Measurements from ENCODE around the gene CORO2A. TPM values are rescaled to one million over a fixed set of nuclear protein-coding genes. Genes with fewer than 3 reads are reported as not detected.
"Not testable (repeated sequence)": the region's sequence is repeated elsewhere in the genome, so short reads cannot be mapped to it uniquely, and the experiment has no call there.

Gene CORO2A
- polyA plus RNA-seq, 5 donors: 7.4 to 10.0 (median 8.8) TPM

DNA sequence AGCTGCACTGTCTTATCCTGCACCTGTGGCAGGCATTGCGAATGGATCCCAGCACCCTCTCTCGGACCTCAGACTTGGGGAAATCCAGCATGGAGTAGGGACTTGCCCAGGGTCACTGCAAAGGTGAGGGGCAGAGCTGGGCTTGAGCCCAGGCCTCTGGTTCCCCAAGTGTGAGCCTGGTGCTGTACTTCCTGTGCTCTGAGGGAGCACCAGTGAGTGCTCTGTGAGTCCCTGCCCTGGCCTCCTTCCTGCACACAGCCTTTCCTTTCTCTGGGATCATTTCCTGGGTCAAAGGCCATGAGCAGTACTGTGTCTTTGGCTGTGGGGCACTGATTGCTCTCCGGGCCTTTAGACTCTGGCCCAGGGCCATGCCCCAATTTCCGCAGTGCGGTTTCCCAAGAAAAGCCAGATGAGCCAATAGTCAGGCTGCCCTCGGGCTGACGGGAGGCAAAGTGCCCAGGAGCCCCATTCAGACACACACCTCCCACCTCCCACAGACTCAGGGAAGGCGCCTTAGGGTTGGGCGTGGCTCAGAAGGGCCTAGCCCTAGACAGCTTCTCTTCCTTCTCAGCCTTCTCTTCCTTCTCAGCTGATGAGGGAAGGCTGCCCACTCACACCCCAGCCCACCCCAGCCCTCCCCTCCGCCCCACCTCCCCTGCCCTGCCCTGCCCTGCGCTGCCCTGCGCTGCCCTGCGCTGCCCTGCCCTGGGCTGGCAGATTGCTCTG, 50.1 kb downstream of the CORO2A start:
- DNase-seq: peak in 1 of 2 donors; percentile 42

DNA sequence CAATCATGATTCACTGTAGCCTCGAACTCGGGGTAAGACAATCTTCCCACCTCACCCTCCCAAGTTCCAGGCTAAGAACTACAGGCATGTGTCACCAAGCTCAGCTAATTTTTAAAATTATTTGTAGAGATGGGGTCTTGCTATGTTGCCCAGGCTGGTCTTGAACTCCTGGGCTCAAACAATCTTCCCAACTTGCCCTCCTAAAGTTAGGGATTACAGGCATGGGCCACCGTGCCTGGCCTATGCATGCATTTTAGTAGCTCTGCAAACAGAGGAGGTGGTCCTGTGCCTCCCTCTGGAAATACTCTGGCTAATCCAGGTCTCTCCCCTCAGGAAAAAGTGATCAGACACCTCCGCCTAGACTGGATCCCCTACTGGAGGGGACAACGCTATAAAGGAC, 51.9 kb downstream of the CORO2A start:
- no peak for DNase-seq

DNA sequence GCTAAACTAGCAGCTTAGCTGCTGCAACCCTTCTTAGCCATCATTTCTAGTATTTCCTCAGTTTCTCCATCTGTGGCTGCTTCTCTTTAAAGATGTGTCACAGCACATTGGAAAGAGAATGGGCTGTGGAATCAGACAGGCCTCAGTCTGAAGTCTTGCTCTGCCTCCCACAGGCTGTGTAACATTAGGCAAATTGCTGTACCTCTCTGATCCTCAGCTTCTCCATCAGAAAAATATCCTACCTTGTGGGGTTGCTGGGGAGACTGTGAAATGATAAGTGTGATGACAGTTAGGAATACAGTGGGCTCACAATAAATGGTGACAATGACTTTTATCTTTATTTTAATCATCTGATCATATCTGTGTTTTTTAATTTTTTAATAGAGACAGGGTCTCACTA, 55.9 kb downstream of the CORO2A start:
- no peak for DNase-seq

DNA sequence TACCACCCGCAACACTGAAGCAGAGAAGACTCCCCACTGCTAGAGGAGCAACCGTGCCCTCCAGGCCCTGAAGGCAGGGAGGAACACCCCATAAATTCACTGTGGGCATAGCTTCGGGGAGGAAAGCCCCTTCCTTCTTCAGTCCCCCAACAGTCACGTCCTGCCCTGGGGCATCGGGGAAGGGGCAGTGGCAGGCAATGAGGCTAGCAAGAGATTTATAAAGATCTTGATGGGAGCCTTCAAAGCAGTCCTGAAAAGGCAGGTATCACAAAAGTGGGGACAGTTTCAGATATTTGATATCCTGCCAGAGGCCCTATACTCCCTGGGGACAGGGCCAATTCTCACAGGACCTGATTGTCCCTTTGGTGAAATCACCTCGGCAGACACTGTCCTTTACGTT, 56.5 kb downstream of the CORO2A start:
- no peak for DNase-seq

DNA sequence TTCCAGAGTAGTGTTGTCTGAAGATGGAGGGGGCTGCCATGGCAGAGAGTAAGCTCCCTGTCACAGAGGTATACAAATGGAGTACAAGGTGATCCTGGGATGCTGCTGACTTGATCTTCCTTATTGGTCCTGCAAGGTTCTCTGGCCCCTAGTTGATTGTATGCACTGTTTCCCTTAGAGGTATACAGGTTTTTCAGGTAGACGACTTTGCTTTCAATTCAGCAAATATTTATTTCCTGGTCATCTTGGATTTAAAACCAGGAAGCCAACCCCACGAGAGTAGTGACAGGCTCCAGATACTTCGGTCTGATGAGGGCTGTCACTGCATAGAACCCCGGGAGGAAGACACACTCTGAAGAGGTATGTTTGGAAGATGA, 56.9 kb downstream of the CORO2A start:
- DNase-seq: no peak

DNA sequence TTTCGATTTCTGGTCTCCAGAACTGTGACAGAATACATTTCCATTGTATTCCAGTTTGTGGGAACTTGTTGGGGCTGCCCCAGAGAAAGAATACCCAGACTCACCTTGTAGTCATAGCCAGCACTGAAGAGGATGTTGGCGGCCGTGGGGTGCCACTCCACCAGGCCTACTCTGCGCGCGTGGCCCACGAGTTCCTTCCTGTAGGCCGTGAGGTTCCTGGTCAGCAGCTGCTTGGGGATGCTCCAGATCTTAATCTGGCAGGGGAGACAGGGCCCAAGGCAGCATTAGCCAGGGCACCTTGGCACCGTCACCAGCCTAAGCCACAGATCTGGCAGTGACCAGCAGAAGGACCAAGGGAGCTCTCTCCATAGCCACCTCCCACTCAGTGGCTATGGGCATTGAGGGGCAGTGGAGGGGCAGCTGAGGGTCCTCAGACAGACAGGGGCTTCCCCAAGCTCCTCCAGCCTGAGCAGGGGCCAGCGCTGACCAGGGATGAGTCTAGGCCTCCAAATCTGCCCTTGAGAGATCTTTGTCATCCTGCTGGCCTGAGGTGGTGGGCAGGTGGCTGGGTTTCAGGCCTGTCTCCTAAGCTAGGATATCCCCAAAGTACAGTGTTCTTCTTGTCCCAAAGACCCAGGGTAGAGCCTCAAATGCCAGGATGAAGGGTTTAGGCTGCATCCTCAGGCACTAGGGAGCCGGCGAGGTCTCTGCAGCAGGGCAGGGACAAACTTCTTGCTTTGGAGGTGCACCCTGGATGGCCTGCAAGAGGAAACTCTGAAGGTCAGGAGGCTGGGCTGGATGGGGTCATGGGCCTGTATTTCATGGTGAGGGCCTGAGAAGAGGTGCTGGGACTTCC, 57.5 kb downstream of the CORO2A start:
- DNase-seq: no peak

DNA sequence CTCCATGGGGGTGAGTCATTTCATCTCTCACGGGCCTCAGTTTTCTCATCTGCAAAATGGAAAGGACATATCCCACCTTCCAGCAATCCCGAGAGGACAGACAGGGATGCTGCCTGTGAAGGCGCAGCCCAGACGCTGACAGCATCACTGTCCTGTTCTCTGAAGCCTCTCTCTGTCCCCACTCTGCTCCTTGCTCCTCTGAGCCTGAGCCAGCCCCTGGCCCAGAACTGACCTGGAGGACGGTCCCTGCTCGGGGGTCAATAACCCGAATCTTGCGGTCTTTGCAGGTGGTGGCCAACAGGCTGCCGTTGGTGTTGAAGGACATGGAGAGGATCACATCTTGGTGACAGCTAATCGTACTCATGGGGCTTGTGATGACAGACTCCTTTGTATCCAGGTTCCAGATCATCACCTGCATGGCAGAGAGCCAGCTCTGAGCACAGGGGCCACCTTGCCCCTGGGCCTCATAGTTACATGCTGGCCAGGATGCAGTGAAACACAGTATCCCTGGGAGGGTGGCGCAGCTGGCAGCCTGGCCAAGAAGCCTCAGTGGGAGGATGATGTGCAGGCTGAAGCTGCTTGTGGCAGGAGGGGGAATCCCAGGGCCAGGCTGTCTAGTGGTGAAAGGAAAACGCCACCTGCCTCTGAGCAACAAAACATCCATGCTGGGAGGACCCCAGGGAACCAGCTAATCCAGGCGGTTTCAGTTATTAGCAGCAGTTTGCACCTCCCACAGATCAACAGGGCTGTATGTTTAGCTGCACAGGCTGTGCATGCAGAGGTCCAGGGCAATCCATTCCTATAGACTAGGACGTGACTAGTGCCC, 59.4 kb downstream of the CORO2A start:
- DNase-seq: no peak

DNA sequence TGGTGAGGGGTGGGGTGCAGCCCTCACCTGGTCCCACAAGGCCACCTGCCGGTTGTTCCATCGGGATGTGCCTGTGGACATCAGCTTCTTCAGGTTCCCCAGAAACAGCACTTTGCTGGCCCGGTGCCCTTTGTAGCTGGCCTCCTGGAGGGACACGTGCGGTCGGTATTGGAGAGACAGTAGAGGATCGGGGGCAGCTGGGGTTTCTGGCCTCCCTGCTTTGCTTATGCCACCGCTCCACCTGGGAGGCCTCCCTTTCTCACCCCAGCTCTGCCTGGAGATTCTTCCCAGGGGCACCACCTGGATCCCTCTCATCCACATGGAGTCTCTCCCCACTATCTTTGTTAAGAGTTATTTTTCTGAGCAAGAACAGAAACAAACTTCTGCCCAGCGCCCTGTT, 60.3 kb downstream of the CORO2A start:
- DNase-seq: no peak

DNA sequence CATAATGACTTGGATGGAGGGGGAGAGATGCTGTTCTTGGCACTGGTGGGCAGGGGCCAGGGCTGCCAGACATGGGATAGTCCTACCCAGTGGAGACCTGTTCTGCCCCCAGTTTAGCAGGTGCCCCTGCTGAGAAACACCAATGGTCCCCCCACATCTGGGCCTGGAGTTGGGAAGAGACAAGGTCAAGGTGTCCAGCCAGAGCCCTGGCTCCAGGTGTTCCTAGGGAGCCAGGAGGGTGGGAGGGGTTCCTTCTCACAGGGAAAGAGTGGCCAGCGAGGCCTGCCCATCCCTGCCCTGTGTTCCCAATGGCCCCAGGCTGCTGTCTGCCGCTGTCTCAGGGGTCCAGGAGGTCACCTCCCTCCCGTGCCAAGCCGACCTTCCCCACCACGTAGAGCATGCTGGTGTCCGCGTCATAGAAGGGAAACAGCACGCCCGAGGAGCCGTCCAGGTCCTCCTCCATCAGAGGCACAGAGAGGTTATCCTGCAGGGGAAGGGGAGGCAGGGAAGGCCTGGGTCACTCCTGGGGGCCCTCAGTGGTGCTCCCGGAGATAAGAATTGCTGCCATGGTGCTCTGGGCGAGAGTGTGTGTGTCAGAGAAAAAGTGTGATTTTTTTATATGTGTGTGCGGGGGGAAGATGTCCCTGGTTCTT, 61.7 kb downstream of the CORO2A start:
- DNase-seq: no peak

DNA sequence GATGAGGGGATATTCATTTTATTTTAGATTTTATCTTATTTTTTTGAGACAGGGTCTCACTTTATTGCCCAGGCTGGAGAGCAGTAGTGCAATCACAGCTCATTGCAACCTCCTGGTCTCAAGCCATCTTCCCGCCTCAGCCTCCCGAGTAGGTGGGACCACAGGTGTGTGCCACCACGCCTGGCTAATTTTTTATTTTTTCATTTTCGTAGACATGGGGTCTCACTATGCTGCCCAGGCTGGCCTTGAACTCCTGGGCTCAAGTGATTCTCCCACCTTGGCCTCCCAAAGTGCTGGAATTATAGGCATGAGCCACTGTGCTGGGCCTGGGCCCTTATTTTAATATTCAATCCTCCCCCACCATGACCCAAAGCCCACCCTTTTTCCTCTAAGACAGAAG, 62.4 kb downstream of the CORO2A start:
- not testable (repeated sequence) for DNase-seq

DNA sequence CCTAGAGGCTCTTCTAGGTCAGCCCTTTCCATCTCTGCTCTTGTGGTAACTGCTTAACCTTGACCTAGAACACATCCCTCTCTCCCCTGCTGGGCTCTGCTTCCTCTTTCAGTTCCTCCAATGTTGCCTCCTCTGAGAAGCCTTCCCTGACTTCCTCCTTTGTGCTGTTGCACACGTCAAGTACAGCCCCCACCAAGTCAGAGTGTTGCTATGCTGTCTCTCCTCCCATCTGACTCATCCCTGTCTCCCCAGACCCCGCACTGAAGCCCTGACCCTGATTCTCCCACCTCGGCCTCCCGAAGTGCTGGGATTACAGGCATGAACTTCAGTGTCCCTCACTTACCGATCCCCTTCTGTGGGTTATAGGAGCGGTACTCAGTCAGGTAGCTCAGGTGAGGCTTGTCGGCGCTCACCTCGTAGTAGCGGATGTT, 63.0 kb downstream of the CORO2A start:
- no peak for DNase-seq

DNA sequence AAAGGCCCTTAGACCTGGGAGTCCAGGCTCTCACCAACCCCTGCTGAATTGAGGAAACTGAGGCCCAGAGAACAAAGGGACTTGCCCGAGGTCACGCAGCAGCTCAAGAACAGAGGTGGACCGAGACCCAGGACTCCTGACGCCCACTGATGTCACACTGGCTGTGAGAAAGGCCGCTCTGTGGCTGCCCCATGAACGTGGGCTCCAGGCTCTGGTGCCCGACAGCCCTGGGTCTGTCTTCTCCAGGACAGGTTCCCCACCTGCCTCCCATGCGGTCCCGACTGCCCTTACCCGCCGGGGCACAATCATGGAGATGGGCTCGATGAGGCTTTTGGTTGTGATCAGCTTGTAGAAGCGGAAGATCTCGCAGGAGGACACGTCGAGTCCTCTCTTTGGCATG, 64.1 kb downstream of the CORO2A start:
- no peak for DNase-seq

DNA sequence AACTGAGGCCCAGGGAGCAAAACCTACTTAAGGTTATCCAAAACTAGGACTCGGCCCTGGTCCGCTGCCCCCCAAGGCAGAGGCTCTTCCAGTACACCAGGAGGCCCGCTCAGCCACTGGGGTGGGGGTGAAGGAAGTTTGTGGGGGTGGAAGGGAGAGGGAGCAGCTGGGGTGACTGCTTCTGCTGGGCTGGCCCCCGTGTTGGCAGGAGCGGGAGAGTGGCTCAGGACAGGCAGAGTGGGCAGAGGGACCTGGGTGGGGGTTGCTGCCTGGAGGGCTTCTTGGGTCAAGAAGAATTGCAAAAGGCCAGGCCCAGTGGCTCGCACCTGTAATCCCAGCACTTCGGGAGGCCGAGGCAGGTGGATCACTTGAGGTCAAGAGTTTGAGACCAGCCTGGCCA, 65.2 kb downstream of the CORO2A start:
- no peak for DNase-seq

DNA sequence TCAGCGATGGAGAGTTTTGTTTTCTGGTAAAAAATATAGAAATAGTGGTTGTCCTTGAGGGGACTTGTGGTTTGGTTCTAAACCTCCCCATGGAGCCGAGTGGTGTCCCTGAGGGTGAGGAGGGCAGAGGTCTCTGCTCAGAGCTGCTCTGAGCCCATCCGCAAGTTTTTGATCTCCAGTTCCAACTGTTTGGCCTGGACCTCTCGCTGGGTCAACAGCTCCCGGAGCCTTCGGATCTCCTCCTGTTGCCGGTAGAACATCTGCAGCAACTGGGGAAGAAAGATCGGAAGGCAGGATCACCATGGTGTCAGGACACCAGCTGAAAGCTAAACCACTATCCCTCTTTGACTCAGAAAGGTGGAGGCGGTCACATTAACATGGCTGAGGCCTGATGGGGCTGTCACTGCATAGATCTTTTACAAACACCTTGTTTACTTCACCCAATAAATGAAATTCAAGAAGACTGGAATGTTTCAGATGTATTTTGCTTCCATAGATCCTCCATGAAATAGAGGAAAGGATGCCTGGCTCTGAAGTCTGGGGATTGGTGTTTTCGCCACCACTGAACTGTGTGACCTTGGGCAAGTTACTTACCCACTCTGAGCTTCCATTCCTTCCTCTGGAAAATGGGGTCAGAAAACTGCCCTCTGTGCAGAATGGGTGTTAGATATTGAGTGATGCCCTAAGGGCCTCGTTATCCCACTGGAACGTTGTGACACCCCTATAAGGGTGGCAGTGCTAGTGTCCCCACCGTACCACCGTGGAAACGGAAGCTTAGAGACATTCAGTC, 67.6 kb downstream of the CORO2A start:
- DNase-seq: no peak

DNA sequence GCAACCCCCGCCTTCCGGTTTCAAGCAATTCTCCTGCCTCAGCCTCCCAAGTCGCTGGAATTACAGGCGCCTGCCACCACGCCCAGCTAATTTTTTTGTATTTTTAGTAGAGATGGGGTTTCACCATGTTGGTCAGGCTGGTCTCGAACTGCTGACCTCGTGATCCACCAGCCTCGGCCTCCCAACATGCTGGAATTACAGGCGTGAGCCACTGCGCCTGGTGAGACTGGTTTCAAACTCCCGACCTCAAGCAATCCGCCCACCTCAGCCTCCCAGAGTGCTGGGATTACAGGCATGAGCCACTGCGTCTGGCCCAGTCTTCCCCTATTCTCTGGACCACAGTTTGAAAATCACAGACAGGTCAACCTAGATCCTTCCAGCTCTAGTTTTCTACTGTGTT, 68.3 kb downstream of the CORO2A start:
- not testable (repeated sequence) for DNase-seq

DNA sequence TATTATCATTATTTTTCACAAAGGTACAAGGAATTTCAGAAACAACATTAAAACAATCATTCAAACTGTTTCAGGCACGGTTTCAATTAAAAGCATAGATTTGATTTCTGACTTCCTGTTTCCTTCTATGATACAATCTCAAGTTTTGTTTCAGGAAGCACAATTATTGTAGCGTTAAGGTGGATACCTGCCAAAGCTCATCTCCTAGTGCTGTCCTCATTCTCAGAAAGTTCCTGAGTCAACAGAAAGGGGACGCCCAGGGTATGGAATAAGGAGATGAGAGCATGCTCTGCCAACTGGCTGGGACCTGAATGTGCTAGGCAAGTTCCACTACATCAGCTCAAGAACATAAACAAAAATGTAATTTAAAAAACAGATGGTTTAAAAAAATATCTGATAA, 71.4 kb downstream of the CORO2A start:
- no peak for DNase-seq

DNA sequence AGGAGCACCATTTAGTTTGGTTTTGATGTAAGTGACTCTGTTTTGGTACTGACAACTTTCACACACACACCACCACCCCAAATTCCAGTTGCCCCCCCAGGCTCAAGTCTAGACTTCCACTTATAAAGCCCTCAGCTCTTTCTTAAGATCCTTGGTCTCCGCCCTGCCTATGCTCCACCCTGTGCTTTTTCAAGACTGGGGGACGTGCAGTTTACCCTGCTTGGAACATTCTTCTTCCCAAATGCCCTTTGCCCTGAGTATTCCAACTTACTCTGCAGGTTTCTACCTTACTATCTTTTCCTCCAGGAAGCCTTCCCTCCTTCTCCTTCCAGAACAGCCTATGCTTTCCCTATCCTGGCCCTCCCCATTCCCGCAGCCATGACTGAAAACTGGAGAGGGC, 72.0 kb downstream of the CORO2A start:
- no peak for DNase-seq

DNA sequence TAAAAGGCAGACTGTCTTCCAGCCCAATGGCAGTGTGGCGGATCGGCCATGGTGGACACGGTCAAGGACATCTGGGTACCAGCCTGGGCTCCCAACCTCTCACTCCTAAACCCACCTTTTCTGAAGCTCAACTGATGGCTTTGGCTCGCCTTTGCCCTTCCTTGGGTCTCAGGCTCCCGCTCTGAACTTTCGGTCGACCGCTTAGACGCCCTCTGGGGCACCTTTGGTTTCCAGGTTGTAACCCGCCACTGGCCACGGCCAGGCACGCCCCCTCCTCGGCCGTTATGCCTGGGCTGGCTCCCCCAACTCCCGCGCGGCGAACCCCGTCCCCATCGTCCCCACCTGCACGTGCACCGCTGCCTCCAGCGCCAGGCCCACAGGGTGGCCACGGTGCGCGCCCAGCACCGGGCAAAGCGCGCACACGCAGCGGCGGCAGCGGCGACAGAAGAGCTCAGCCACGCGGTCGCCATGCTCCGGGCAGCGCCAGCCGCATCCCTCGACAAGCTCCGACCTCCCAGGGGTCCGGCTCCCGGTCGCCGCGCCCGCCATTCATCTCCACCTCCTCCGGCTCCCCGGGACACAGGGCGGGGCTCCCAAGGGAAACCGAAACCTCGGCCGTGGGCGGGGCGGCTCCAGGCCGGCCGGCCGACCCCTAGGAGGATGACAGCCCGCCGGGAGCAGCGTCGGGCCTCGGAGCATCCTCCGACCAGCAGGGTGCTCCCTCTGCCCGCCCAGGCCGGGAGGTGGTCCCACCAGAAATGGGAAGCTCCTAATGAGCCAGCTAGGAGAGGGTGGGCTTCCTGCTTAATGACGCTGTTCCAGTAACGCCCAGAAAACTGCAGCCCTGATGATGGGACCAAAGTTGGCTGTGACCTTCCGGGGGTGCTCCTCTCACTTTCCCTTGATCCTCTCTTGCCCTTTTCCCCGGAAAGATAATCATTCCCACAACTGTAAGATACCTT, 73.5 kb downstream of the CORO2A start, which contains the start of gene TRIM14:
Gene TRIM14 (minus strand): TSS at position 583 of the 962 bp plus-strand sequence. CDS start 34 bp downstream, at position 549.
- DNase-seq: peak; percentile 64 to 71

DNA sequence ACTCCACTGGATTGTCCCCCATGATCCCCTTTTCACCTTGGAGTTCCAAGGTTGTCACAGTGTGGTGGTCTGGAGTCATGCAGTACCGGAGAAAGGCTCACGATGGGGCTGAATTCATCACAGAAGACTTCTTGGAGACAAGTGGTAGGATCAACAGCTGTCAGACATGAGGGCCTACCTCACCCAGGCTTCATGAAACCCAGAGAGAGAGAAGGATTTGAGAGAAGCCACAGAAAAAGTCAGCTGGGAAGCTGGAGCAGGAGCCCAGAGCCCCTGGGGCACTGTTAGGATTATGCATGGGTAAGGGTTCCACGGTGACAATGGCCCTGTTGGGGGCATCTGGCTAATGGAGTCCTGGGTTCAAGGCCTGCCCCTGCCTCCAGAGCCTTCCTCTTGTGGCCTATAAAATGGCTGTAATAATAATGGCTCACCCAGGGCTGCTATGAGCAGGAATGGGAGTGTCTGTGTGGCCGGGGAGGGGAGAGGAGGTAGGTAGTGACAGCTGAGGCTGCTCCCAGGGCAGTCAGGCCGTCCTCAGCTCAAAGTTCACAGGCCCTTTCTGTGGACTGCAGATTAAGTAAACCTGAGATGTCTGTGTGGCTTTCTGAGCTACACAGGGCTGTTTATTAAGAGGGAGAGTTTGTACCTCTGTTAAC, 74.3 kb downstream of the CORO2A start:
- no peak for DNase-seq
